DND-41 (cell line): ENCODE data around the gene CPNE1.

Experiments
- ATAC-seq: fragments of 200-7000 bp; cut with Tn5 transposase; 3 replicates; pipeline ENCODE4 v1.9.1; 2021; ENCODE audit warnings: low read depth; ENCODE audit not compliant: insufficient read depth
- DNase-seq: peaks from one replicate; pipeline ENCODE4 v3.0.0-alpha.2; 2020
- H2AFZ ChIP-seq: 2 replicates; pipeline ENCODE4 v1.6.0; 2012; ENCODE audit warnings: low read depth, low read length
- H3K27ac ChIP-seq: 2 replicates; pipeline ENCODE4 v1.5.1; 2012; ENCODE audit warnings: low read length, inconsistent platforms
- H3K27me3 ChIP-seq: fragments of 200-600 bp; sonication (generic); 2 replicates; pipeline ENCODE4 v1.6.0; 2012; ENCODE audit warnings: low read length, mild to moderate bottlenecking, inconsistent platforms; ENCODE audit not compliant: insufficient read depth, poor library complexity
- H3K36me3 ChIP-seq: 2 replicates; pipeline ENCODE4 v1.5.1; 2012; ENCODE audit warnings: low read length, inconsistent platforms; ENCODE audit not compliant: insufficient read depth
- H3K4me1 ChIP-seq: 2 replicates; pipeline ENCODE4 v1.5.1; 2012; ENCODE audit warnings: mild to moderate bottlenecking, low read length; ENCODE audit not compliant: insufficient read depth
- H3K4me2 ChIP-seq: 2 replicates; pipeline ENCODE4 v1.6.0; 2012; ENCODE audit warnings: mild to moderate bottlenecking, moderate library complexity, low read length, inconsistent platforms; ENCODE audit not compliant: insufficient read depth
- H3K4me3 ChIP-seq, 2 experiments: fragments of 200-600 bp in 1 of 2; shearing (Covaris generic) in 1 of 2; 2 replicates each; pipeline ENCODE4 v1.5.1; 2012 to 2016; ENCODE audit warnings: inconsistent platforms in 2 of 2, low read length in 2 of 2, mild to moderate bottlenecking in 2 of 2, low read depth in 1 of 2, moderate library complexity in 1 of 2
- H3K79me2 ChIP-seq: 2 replicates; pipeline ENCODE4 v1.6.0; 2012; ENCODE audit warnings: low read length, inconsistent platforms; ENCODE audit not compliant: insufficient read depth
- H3K9ac ChIP-seq: 2 replicates; pipeline ENCODE4 v1.6.0; 2012; ENCODE audit warnings: low read depth, mild to moderate bottlenecking, inconsistent platforms, low read length, moderate library complexity
- H3K9me3 ChIP-seq: 2 replicates; pipeline ENCODE4 v1.5.1; 2012; ENCODE audit warnings: low read length, moderate library complexity, mild to moderate bottlenecking, inconsistent platforms; ENCODE audit not compliant: insufficient read depth, severe bottlenecking
- H4K20me1 ChIP-seq: 2 replicates; pipeline ENCODE4 v1.6.0; 2012; ENCODE audit warnings: low read length; ENCODE audit not compliant: insufficient read depth
- CTCF ChIP-seq: IDR thresholded peaks from 2 replicates; pipeline ENCODE4 v1.5.1; 2012; ENCODE audit warnings: borderline replicate concordance, low read length, moderate library complexity, mild to moderate bottlenecking; ENCODE audit not compliant: poor library complexity, severe bottlenecking; ENCODE audit errors: extremely low read depth
- EZH2 ChIP-seq: IDR thresholded peaks from 3 replicates; pipeline ENCODE4 v1.6.1; 2012; ENCODE audit warnings: borderline replicate concordance, low read depth, mild to moderate bottlenecking, moderate library complexity, low read length, inconsistent platforms; ENCODE audit not compliant: severe bottlenecking

CPNE1 gene

GRCh38 chr20:35630636-35631035 is 34.1 kb downstream of the CPNE1 start:
- peak; percentile 2 for DNase-seq
- Histone ChIP-seq H3K27ac (no peak overlapping the region), H3K36me3 (peaks cover 71% of the 10 kb centered on the region), H3K4me2 (no peak overlapping the region), H3K9ac (no peak overlapping the region), H3K4me3 (no peak overlapping the region), H3K9me3 (no peaks in the 10 kb centered on the region), H4K20me1 (peaks cover 34% of the 10 kb centered on the region), H3K27me3 (no peaks in the 10 kb centered on the region), H3K79me2 (peaks cover 31% of the 10 kb centered on the region), H2AFZ (no peak overlapping the region), H3K4me1 (no peaks in the 10 kb centered on the region)
- no peak for TF ChIP-seq CTCF
- TF ChIP-seq EZH2, result no peak
- ATAC-seq, result no peak

- Histone ChIP-seq H2AFZ (no peak overlapping the region), H3K79me2 (peaks cover 22% of the 10 kb centered on the region), H3K4me2 (no peak overlapping the region), H3K9ac (no peak overlapping the region), H3K4me1 (no peaks in the 10 kb centered on the region), H3K9me3 (no peaks in the 10 kb centered on the region), H3K27ac (no peak overlapping the region), H3K4me3 (no peak overlapping the region), H3K27me3 (no peaks in the 10 kb centered on the region), H4K20me1 (peaks cover 27% of the 10 kb centered on the region), H3K36me3 (peaks cover 79% of the 10 kb centered on the region)
- TF ChIP-seq EZH2, result no peak
- TF ChIP-seq CTCF, result no peak
- DNase-seq, result no peak
- no peak for ATAC-seq
Measured at GRCh38 chr20:35629427-35630145, 35.1 kb downstream of the CPNE1 start.

- no peak overlapping the region for H2AFZ ChIP-seq
- H3K9ac ChIP-seq, result no peak overlapping the region
- DNase-seq, result no peak
- H3K27me3 ChIP-seq, result no peaks in the 10 kb centered on the region
- H3K4me2 ChIP-seq, result no peak overlapping the region
- no peak for ATAC-seq
- no peaks in the 10 kb centered on the region for H3K9me3 ChIP-seq
- no peak overlapping the region for H3K4me3 ChIP-seq
- peaks cover 3% of the 10 kb centered on the region for H3K79me2 ChIP-seq
- H3K36me3 ChIP-seq, result peaks cover 69% of the 10 kb centered on the region
- TF ChIP-seq CTCF (no peak), EZH2 (no peak)
- no peaks in the 10 kb centered on the region for H3K4me1 ChIP-seq
- no peak overlapping the region for H3K27ac ChIP-seq
- peaks cover 12% of the 10 kb centered on the region for H4K20me1 ChIP-seq
Measured at GRCh38 chr20:35627121-35627520, 37.6 kb downstream of the CPNE1 start.
